Panc1 (cell line): Measurements from ENCODE around the gene KRTAP24-1. TPM values are rescaled to one million over a fixed set of nuclear protein-coding genes. Genes with fewer than 3 reads are reported as not detected.

Experiments used
- ATAC-seq: fragments of 200-7000 bp; cut with Tn5 transposase; 2 replicates; pipeline ENCODE4 v1.9.1; 2020; ENCODE audit warnings: mild to moderate bottlenecking, moderate library complexity
- BruUV-seq: library from RNA; stranded (reverse); fragments of 400-500 nt; replicated peaks from 2 replicates; lab custom pipeline; 2021; lab: Mats Ljungman, UMichigan
- CTCF ChIA-PET: fragments of 300-600 bp; sonication (Branson Sonifier 250); formaldehyde crosslinking; loops from one replicate; lab custom pipeline; 2022; ENCODE audit warnings: antibody characterized with exemption; lab: Charles Lee
- POLR2A ChIA-PET: fragments of 300-600 bp; sonication (Branson Sonifier 250); formaldehyde crosslinking; loops from one replicate; lab custom pipeline; 2022; ENCODE audit warnings: antibody characterized with exemption; lab: Charles Lee
- DNase-seq: peaks from one replicate; pipeline ENCODE4 v3.0.0-alpha.2; 2010; ENCODE audit warnings: low read depth, low spot score
- H3K27ac ChIP-seq: 2 replicates; pipeline ENCODE4 v1.5.1; 2011; ENCODE audit warnings: mild to moderate bottlenecking, low read length, inconsistent platforms
- H3K27me3 ChIP-seq: fragments of 200-500 bp; sonication (Bioruptor generic); 2 replicates; pipeline ENCODE4 v1.6.0; 2014; ENCODE audit warnings: low read length, inconsistent platforms; ENCODE audit not compliant: control insufficient read depth, insufficient read depth
- H3K36me3 ChIP-seq: fragments of 200-500 bp; sonication (Bioruptor generic); 2 replicates; pipeline ENCODE4 v1.5.1; 2014; ENCODE audit warnings: inconsistent platforms, mild to moderate bottlenecking, low read length, moderate library complexity; ENCODE audit not compliant: control insufficient read depth, insufficient read depth
- H3K4me1 ChIP-seq: 2 replicates; pipeline ENCODE4 v1.5.1; 2011; ENCODE audit warnings: inconsistent platforms, mild to moderate bottlenecking, low read length, moderate library complexity; ENCODE audit not compliant: control insufficient read depth, insufficient read depth
- H3K4me3 ChIP-seq, 2 experiments: 2 replicates each; pipeline ENCODE4 v1.5.1; 2011 to 2012; ENCODE audit warnings: low read depth in 2 of 2, low read length in 2 of 2, mild to moderate bottlenecking in 2 of 2, inconsistent platforms in 1 of 2, moderate library complexity in 1 of 2
- H3K9me3 ChIP-seq: fragments of 200-500 bp; sonication (Bioruptor generic); 2 replicates; pipeline ENCODE4 v1.5.1; 2014; ENCODE audit warnings: low read depth, mild to moderate bottlenecking, inconsistent platforms, low read length, moderate library complexity; ENCODE audit not compliant: control insufficient read depth, insufficient read depth
- CTCF ChIP-seq: fragments of 450-650 bp; IDR thresholded peaks from 2 replicates; pipeline ENCODE4 v1.5.1; 2017; ENCODE audit warnings: mild to moderate bottlenecking
- POLR2AphosphoS5 ChIP-seq: IDR thresholded peaks from 2 replicates; pipeline ENCODE4 v1.6.1; 2012; ENCODE audit warnings: mild to moderate bottlenecking, low read depth, low read length, moderate library complexity
- REST ChIP-seq, 2 experiments: IDR thresholded peaks; 2 replicates each; pipeline ENCODE4 v1.6.1; 2011 to 2012; ENCODE audit warnings: low read depth in 2 of 2, control low read depth in 1 of 2, low read length in 1 of 2, mild to moderate bottlenecking in 1 of 2, moderate library complexity in 1 of 2; ENCODE audit not compliant: insufficient read depth in 1 of 2
- SIN3A ChIP-seq: IDR thresholded peaks from 2 replicates; pipeline ENCODE4 v1.6.1; 2012; ENCODE audit warnings: low read depth, mild to moderate bottlenecking, low read length, moderate library complexity, borderline replicate concordance; ENCODE audit not compliant: insufficient read depth
- TCF7L2 ChIP-seq: IDR thresholded peaks from 2 replicates; pipeline ENCODE4 v1.6.1; 2011; ENCODE audit warnings: mild to moderate bottlenecking, low read depth, low read length, inconsistent platforms
- in situ Hi-C: cut with HindIII; loops from 2 replicates; pipeline ENCODE4 v1.10.0; 2016; ENCODE audit warnings: low sequenced_read_pairs, low pct_unique_long_range_greater_than_20kb
- intact Hi-C: fragments of 100-400 bp; cut with micrococcal nuclease; formaldehyde crosslinking; loops from one replicate; pipeline ENCODE4 v1.10.0; 2022; ENCODE audit not compliant: unreplicated experiment
- total RNA-seq: library from RNA; stranded (reverse); gene quantifications from one replicate; pipeline ENCODE4 v1.2.1, GENCODE V29; 2021; ENCODE audit not compliant: unreplicated experiment

KRTAP24-1 gene
- total RNA-seq, 1 experiment from 2014 or later = not detected

- no peak overlapping the region for H3K4me3 ChIP-seq
- no TSS peak for BruUV-seq
- no peak for TF ChIP-seq SIN3A
- no peak for TF ChIP-seq POLR2AphosphoS5
- no peak for TF ChIP-seq REST (IDR thresholded peaks at IDR 0.05; ENCODE audit: insufficient read depth in 1 of 2, low read depth in 2 of 2, low read length in 1 of 2)
- no peak for TF ChIP-seq TCF7L2
- TF ChIP-seq CTCF = no peak
- no peaks in the 10 kb centered on the region for H3K9me3 ChIP-seq
- ATAC-seq (no peak), DNase-seq (no peak)
- no peaks in the 10 kb centered on the region for H3K36me3 ChIP-seq
- intact Hi-C loops (no loop called here), in situ Hi-C loops (no loop called here)
- CTCF ChIA-PET = no interaction called here
- no peak overlapping the region for H3K27ac ChIP-seq
- POLR2A ChIA-PET = interaction anchor here (0.6 kb wide), 1 partner anchor 218 kb away, joined by 3 read pairs; no protein-coding TSS in a partner anchor
- H3K4me1 ChIP-seq = no peaks in the 10 kb centered on the region
- H3K27me3 ChIP-seq = no peaks in the 10 kb centered on the region
Observed at GRCh38 chr21:30234643-30235042, 48.1 kb downstream of the KRTAP24-1 start.

- TF ChIP-seq SIN3A = no peak
- no peak for TF ChIP-seq CTCF
- TF ChIP-seq POLR2AphosphoS5 = no peak
- TF ChIP-seq REST (IDR thresholded peaks at IDR 0.05; ENCODE audit: insufficient read depth in 1 of 2, low read depth in 2 of 2, low read length in 1 of 2) = no peak
- TF ChIP-seq TCF7L2 = no peak
- ATAC-seq (no peak), DNase-seq (no peak)
- Histone ChIP-seq H3K36me3 (no peaks in the 10 kb centered on the region), H3K27me3 (no peaks in the 10 kb centered on the region), H3K27ac (no peak overlapping the region), H3K4me1 (no peaks in the 10 kb centered on the region), H3K9me3 (no peaks in the 10 kb centered on the region), H3K4me3 (no peak overlapping the region)
- no TSS peak for BruUV-seq
- intact Hi-C loops = no loop called here
- in situ Hi-C loops = no loop called here
- CTCF ChIA-PET = no interaction called here
- POLR2A ChIA-PET = no interaction called here
Observed at GRCh38 chr21:30234050-30234449, 48.7 kb downstream of the KRTAP24-1 start.
